Psoas muscle (tissue), 8 donors: ENCODE data around the gene NUCB2. TPM values are rescaled to one million over a fixed set of nuclear protein-coding genes. Genes with fewer than 3 reads are reported as not detected.

ENCODE experiments used
- ATAC-seq, 4 donors: fragments of 200-7000 bp; cut with Tn5 transposase; one replicate each; pipeline ENCODE4 v1.9.1; 2020; ENCODE audit warnings: moderate library complexity in 3 of 4, mild to moderate bottlenecking in 2 of 4
- DNase-seq, 2 donors: peaks; one replicate each; pipeline ENCODE4 v3.0.0-alpha.2; 2020
- H3K27ac ChIP-seq: fragments of 200-600 bp; one replicate; pipeline ENCODE4 v1.8.0; 2022
- H3K27me3 ChIP-seq, 3 donors: fragments of 200-600 bp in 1 of 3; one replicate each; pipeline versions ENCODE4 v1.6.1 to v1.8.0; 2013 to 2022; ENCODE audit warnings: low read length in 2 of 3, mild to moderate bottlenecking in 2 of 3, moderate library complexity in 1 of 3; ENCODE audit not compliant: insufficient read depth in 3 of 3
- H3K36me3 ChIP-seq, 2 donors: fragments of 200-600 bp in 1 of 2; one replicate each; pipeline versions ENCODE4 v1.6.1 to v1.8.0; 2013 to 2022; ENCODE audit warnings: low read depth in 1 of 2, mild to moderate bottlenecking in 1 of 2, moderate library complexity in 1 of 2; ENCODE audit not compliant: insufficient read depth in 1 of 2
- H3K4me1 ChIP-seq: fragments of 200-600 bp; one replicate; pipeline ENCODE4 v1.8.0; 2022
- H3K4me3 ChIP-seq: fragments of 200-600 bp; one replicate; pipeline ENCODE4 v1.8.0; 2022; ENCODE audit warnings: mild to moderate bottlenecking
- H3K9me3 ChIP-seq: fragments of 200-600 bp; one replicate; pipeline ENCODE4 v1.8.0; 2022
- WGBS, 3 donors: extraction: QIAGEN DNeasy Blood & Tissue Kit; methylation state at CpG; one replicate each; pipeline versions ENCODE4 v1.1.6 to v1.1.7; 2013; 5-methylcytosine and 5-hydroxymethylcytosine counted together
- intact Hi-C, 2 donors: fragments of 100-400 bp; cut with DNase I; formaldehyde crosslinking; loops; one replicate each; pipeline versions ENCODE4 v1.11.0 to v1.14.2; 2022
- polyA plus RNA-seq, 3 donors: library from polyadenylated mRNA; stranded (reverse); fragments of 200-250 nt; gene quantifications; one replicate each; pipeline ENCODE4 v1.2.3, GENCODE V29; 2013
- total RNA-seq, 4 donors: library from RNA; stranded (reverse); fragmentation: NEBNext Ultra II Directional in 2 of 4; extraction: Animal tissue kit (Norgen Biotek cat#: 25700) in 2 of 4; gene quantifications; one replicate each; pipeline versions ENCODE4 v1.2.1 to v1.2.4, GENCODE V29; 2021 to 2023
- TF ChIP-seq, protein P1 (sequence below): fragments of 200-600 bp; IDR thresholded peaks from one replicate; pipeline ENCODE4 v1.8.0; 2022; ENCODE audit warnings: antibody characterized with exemption
- donor health status: healthy with polysubstance abuse.
- donor health status: DM: no; HTN: no; CAD: no; lungs with moderate emphysema.
- donor health status: Bipolar disorder and iron deficiency.
- donor health status: healthy.
- donor health status: DM: yes; HTN: yes; CAD: no.
- donor health status: DM: no; HTN: no; CAD: no.
- donor health status: DM: no; HTN: no; CAD: no.
- donor health status: DM: yes; HTN: yes; CAD: no.

Gene NUCB2
- total and polyA plus RNA-seq, 7 donors, result 20.4 to 42.3 (median 31.3) TPM

DNA sequence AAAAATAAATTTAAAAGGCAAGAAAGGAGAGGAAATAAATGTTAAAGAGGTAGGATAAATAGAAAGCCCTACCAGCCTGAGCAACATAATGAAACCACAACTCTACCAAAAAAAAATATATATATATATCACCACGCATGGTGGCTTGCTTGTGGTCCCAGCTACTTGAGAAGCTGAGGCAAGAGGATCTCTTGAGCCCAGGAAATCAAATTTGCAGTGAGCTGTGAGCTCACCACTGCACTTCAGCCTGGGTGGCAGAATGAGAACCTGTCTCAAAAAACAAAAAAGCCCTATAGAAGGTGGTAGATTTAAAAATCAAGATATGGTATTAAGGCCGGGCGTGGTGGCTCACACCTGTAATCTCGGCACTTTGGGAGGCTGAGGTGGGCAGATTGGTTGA is 10.5 kb downstream of the NUCB2 start:
- no peaks in the 10 kb centered on the region for H3K4me1 ChIP-seq
- DNase-seq (no peak), ATAC-seq (no peak)
- no peak overlapping the region for H3K4me3 ChIP-seq
- H3K9me3 ChIP-seq, result no peaks in the 10 kb centered on the region
- peaks cover 3 to 66% of the 10 kb centered on the region in 2 donors for H3K36me3 ChIP-seq
- TF ChIP-seq, protein P1, sequence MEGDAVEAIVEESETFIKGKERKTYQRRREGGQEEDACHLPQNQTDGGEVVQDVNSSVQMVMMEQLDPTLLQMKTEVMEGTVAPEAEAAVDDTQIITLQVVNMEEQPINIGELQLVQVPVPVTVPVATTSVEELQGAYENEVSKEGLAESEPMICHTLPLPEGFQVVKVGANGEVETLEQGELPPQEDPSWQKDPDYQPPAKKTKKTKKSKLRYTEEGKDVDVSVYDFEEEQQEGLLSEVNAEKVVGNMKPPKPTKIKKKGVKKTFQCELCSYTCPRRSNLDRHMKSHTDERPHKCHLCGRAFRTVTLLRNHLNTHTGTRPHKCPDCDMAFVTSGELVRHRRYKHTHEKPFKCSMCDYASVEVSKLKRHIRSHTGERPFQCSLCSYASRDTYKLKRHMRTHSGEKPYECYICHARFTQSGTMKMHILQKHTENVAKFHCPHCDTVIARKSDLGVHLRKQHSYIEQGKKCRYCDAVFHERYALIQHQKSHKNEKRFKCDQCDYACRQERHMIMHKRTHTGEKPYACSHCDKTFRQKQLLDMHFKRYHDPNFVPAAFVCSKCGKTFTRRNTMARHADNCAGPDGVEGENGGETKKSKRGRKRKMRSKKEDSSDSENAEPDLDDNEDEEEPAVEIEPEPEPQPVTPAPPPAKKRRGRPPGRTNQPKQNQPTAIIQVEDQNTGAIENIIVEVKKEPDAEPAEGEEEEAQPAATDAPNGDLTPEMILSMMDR, result no peak
- intact Hi-C loops, result no loop called here
- no peaks in the 10 kb centered on the region for H3K27me3 ChIP-seq
- no peak overlapping the region for H3K27ac ChIP-seq
- WGBS, 3 donors, result 97 to 99% (median 97%) methylated on average over 4 of the region's 4 CpGs

DNA sequence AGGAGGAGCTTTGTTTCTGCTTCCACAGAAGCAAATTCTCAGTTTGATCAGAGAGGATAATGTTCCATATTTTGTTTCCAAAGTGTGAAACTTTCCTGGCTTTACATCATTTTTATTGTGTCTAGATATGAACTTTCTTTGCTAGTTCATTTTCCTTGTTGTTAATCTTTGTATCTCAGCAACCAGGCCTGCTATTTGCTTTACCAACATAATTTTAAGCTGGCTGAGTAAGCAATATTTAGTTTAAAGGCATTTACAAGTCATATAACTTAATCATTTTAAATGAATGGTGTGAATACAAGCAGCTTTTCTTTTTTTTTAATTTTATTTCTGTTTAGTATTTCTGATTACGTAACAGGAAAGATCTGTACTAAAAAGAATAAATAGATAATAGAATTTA is 15.2 kb downstream of the NUCB2 start:
- peaks cover 0 to 46% of the 10 kb centered on the region in 2 donors for H3K36me3 ChIP-seq
- ATAC-seq, result no peak

DNA sequence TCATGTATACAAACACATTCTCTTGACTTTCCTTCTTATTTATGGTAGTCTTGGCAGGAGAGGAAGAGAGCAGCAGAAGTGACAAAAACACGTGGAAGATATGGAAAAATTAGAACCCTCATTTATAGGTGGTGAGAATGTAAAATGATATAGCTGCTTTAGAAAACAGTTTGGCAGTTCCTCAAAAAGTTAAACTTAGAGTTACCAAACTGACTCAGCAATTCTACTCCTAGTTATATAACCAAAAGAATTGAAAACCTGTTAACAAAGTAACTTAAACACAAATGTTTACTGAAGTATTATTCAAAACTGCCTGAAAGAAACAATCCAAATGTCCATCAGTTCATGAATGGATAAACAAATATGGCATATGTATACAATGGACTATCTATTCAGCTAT is 16.8 kb downstream of the NUCB2 start:
- no peak overlapping the region for H3K4me3 ChIP-seq
- no peaks in the 10 kb centered on the region for H3K9me3 ChIP-seq
- H3K27me3 ChIP-seq, result no peaks in the 10 kb centered on the region
- H3K36me3 ChIP-seq, result peaks cover 0 to 42% of the 10 kb centered on the region in 2 donors
- 10 to 23% (median 18%) methylated on average over 1 of the region's 1 CpG for WGBS, 3 donors
- intact Hi-C loops, result no loop called here
- peaks cover 8% of the 10 kb centered on the region for H3K4me1 ChIP-seq
- DNase-seq (no peak), ATAC-seq (peak in 1 of 4 donors; percentile 33)
- TF ChIP-seq, protein P1, result no peak
- peak overlapping the region; percentile 18 for H3K27ac ChIP-seq

More for the DNA sequence above, 15.2 kb downstream of the NUCB2 start:
- H3K27me3 ChIP-seq, result no peaks in the 10 kb centered on the region
- no peak for DNase-seq
- TF ChIP-seq, protein P1, result no peak
- H3K9me3 ChIP-seq, result no peaks in the 10 kb centered on the region
- 90 to 96% (median 93%) methylated on average over 1 of the region's 1 CpG for WGBS, 3 donors
- H3K4me3 ChIP-seq, result no peak overlapping the region
- intact Hi-C loops, result no loop called here
- H3K4me1 ChIP-seq, result peaks cover 8% of the 10 kb centered on the region
- H3K27ac ChIP-seq, result no peak overlapping the region

DNA sequence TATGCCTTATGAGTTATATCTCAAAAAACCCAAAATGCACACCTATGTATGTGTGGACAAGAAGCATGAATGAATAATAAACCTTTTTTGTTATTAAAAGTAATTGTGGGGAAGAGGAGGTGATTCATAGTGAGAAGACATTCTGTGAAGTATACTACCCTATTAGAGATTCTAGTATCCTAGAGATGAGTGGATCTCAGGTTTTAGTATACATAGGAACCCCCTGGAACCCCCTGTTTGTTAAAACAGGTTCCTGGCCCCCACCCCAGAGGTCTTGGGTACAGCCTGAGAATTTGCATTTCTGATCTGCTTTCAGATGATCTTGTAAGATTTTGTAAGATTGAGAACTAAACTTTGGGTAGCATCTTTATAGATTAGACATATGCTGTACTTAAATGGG is 17.5 kb downstream of the NUCB2 start:
- peaks cover 8% of the 10 kb centered on the region for H3K4me1 ChIP-seq
- no peak overlapping the region for H3K4me3 ChIP-seq
- intact Hi-C loops, result no loop called here
- TF ChIP-seq, protein P1, result no peak
- DNase-seq (no peak), ATAC-seq (no peak)
- peak overlapping the region; percentile 18 for H3K27ac ChIP-seq
- peaks cover 0 to 47% of the 10 kb centered on the region in 2 donors for H3K36me3 ChIP-seq
- H3K9me3 ChIP-seq, result no peaks in the 10 kb centered on the region
- H3K27me3 ChIP-seq, result no peaks in the 10 kb centered on the region

DNA sequence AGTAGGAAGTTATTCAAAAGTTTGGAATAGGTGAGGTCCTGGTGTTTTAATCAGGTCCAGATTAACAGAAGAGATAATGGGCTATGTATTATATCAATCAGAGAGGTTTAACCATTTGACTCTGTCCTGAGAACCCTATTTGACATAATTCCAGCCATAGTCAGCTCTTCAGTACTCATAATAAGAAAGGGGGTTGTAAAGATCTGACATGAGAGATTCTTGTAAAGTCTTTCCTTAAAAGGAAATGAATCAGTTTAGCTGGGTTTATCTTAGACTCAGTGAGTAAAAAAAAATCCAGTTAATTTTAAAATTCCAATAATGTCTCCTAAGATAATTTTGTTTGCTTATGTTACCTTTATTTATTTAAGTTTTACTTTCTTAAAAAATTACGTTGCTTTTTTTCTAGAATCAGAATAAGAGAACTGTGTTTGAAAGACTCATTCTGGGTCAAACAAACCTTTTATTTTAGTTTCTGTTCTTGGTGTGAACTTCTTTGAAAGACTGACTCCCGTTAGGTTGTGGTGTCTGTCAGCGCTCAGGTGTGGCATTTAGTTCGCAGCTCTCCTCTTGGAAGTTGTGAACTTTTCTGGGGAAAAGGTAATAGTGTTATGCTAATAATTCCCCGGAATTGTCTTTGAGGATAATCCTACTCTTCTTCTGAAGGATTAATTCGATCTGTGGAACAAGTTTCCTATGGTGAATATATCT is 20.5 kb downstream of the NUCB2 start:
- no peak overlapping the region for H3K27ac ChIP-seq
- H3K36me3 ChIP-seq, result peaks cover 0 to 58% of the 10 kb centered on the region in 2 donors
- DNase-seq (no peak), ATAC-seq (no peak)
- H3K4me3 ChIP-seq, result no peak overlapping the region
- TF ChIP-seq, protein P1, result no peak
- peaks cover 8% of the 10 kb centered on the region for H3K4me1 ChIP-seq
- no peaks in the 10 kb centered on the region for H3K9me3 ChIP-seq
- WGBS, 3 donors, result 92 to 95% (median 94%) methylated on average over 6 of the region's 6 CpGs
- no peaks in the 10 kb centered on the region for H3K27me3 ChIP-seq
- intact Hi-C loops, result no loop called here
